HG03135 (cell line): ENCODE measurements around the gene NEUROD6.

Experiments
- ATAC-seq: cut with Tn5 transposase; IDR thresholded peaks from one replicate; pipeline ENCODE4 v1.9.1; 2021; ENCODE audit warnings: mild to moderate bottlenecking, moderate library complexity; ENCODE audit not compliant: unreplicated experiment

NEUROD6 gene

GRCh38 chr7:31335161-31335856 lies 5.2 kb downstream of the NEUROD6 start:
- ATAC-seq, result no peak

- no peak for ATAC-seq
These were observed 7.2 kb downstream of the NEUROD6 start for GRCh38 chr7:31333291-31333690.

- ATAC-seq, result no peak
These were observed 13.5 kb downstream of the NEUROD6 start for GRCh38 chr7:31327071-31327470.

- ATAC-seq, result no peak
These were observed 14.1 kb downstream of the NEUROD6 start for GRCh38 chr7:31326416-31326815.

- no peak for ATAC-seq
These were observed 17.4 kb downstream of the NEUROD6 start for GRCh38 chr7:31323101-31323500.

GRCh38 chr7:31320675-31321074 lies 19.9 kb downstream of the NEUROD6 start:
- no peak for ATAC-seq

GRCh38 chr7:31318313-31318712 lies 22.2 kb downstream of the NEUROD6 start:
- ATAC-seq, result no peak

GRCh38 chr7:31316876-31317275 lies 23.6 kb downstream of the NEUROD6 start:
- ATAC-seq, result no peak

- ATAC-seq, result no peak
These were observed 24.8 kb downstream of the NEUROD6 start for GRCh38 chr7:31315758-31316157.

GRCh38 chr7:31314781-31315180 lies 25.7 kb downstream of the NEUROD6 start:
- no peak for ATAC-seq

GRCh38 chr7:31312889-31313288 lies 27.6 kb downstream of the NEUROD6 start:
- no peak for ATAC-seq

GRCh38 chr7:31311552-31311951 lies 29.0 kb downstream of the NEUROD6 start:
- ATAC-seq, result no peak

GRCh38 chr7:31310321-31310935 lies 30.1 kb downstream of the NEUROD6 start:
- no peak for ATAC-seq

- no peak for ATAC-seq
These were observed 31.1 kb downstream of the NEUROD6 start for GRCh38 chr7:31309407-31309806.

GRCh38 chr7:31308652-31309051 lies 31.9 kb downstream of the NEUROD6 start:
- ATAC-seq, result no peak

GRCh38 chr7:31307972-31308371 lies 32.6 kb downstream of the NEUROD6 start:
- ATAC-seq, result no peak

GRCh38 chr7:31305260-31305659 lies 35.3 kb downstream of the NEUROD6 start:
- ATAC-seq, result no peak

- ATAC-seq, result no peak
These were observed 36.1 kb downstream of the NEUROD6 start for GRCh38 chr7:31304446-31304845.

- no peak for ATAC-seq
These were observed 38.2 kb downstream of the NEUROD6 start for GRCh38 chr7:31302356-31302755.

- ATAC-seq, result no peak
These were observed 41.2 kb downstream of the NEUROD6 start for GRCh38 chr7:31299336-31299735.

- no peak for ATAC-seq
These were observed 49.9 kb downstream of the NEUROD6 start for GRCh38 chr7:31290601-31291000.
